ENCODE data around the gene FILIP1L. TPM values are rescaled to one million over a fixed set of nuclear protein-coding genes. Genes with fewer than 3 reads are reported as not detected.

FILIP1L gene
- total RNA-seq, 1 donor from 2014 or later, result 36.3 TPM

DNA sequence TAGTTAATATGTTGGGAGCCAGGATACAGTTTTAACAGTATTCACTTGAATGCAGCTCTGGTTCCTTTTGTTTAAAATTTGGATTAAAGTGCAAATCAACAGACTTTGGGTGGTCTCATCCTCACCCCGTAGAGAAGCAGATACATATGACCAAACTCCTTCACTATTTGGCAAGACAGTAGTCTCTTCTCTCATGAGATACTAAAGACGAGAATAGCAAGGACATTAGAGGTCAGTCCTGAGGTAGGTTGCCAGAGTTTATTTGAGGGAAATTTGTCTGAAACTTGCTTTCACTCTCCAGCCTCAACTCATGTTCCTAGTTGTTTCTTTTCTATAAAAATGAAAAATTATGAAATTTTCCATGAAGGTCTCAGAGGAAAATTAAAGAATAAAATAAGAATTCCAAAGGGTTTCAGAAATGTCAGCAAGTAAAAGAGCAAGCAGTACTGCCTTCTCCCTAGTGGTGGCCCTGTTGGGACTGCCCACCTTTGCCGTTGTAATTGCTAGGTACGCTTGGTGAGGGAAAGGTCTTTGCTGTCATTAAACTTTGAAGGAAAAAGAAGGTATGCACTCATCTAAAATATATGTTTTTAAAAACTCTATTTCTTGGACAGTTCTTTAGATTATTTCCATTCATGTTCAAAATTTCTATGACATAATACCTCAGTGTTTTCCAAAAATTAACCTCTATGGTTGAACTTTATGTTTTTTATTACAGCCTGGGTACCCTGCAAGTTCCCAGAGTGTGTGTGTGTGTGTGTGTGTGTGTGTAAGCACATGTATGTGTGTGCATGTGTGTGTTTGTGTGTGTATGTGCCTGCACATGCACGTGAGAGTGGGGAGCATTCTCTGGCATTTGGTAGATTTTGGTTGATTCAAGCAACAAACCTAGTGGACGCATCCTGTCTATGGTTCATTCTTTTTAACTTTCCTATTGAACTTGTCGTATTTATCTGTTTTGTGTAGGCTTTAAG, 185.2 kb downstream of the FILIP1L start:
- no peak for DNase-seq (ENCODE audit: low read depth in 2 of 2)

DNA sequence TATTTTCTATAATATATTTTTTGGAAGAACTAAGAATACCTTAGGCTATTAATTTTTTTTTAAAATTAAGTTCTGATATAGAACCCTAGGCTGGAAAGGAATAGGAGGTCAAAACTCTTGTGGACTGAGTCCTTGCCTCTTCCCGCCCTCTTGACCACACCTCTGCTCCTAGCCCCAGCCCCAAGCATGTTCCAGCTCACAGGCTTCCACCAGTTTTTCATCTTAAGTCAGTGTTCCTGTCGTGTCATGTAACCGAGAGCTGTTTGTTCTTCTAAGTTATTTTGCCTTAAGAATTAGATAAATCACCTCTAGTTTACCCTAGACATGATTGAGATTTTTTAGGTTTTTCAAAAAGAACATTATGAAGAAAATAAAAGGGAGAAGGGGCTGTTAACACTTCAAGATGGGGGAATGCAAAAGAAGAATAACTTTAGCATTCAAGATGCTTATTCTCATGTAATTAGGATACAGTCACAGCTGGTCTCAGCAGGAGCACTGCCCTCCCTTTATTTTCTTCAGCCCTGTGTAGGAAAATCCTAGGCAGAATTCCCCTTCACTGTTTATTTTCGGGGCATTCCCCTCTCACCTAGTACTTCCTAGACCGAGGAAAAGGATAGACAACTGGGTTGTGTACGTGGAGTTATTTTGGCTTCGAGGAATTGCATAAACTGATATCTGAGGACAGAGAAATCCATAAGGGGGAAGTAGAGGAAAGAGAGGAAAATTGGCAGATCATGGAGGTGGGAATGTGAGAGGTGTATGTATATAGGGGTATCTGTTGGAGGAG, 186.4 kb downstream of the FILIP1L start:
- no peak for DNase-seq (ENCODE audit: low read depth in 2 of 2)

DNA sequence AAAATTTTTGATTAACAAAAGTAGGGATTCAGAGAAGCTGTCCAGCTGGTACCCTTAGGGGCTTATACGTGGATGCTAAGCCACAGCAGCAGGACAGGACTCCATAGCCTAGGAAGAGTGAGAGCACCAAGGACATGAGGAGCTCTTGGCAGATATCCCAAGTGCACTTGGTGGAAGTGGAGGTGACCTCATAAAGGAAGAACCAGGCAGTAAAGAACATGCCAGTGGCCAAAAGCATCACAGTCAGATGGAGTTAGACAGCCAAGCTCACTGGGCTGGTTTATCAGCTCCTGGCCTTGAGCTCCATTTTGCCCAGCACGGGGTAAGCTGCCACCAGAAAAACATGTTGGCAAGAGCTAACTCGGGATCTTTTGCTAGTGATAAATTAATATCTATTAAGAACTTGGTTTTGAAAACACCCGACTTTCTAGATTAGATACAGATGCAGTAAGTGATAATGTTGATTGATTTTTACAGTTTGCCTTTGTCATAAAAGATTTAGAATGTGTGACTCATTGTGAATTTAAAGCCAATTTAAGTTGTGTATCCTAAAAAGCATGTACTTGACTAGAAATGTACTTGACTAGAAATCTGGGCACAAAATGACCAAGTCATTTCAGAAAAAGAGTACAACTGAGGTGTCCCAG, 188.6 kb downstream of the FILIP1L start:
- DNase-seq (ENCODE audit: low read depth in 2 of 2), result peak in 1 of 2 donors; percentile 86

DNA sequence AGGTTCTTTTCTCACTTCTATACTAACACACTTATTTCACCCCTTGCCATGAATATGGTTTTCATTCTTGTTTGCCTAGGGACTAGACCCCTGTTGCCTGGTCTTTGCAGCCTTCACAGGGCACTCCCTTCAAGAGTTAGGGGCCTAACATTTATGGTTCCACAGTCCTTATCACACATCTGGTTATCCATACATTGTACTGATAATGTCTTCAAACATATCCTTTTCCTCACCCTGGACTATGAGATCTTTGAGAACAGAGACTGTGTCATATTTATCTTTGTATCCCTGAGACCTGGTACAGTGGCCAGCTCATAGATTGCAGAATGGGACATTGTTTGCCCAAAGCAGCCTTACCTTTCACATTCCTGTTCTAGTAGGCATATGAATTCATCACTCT, 190.4 kb downstream of the FILIP1L start:
- no peak for DNase-seq (ENCODE audit: low read depth in 2 of 2)

DNA sequence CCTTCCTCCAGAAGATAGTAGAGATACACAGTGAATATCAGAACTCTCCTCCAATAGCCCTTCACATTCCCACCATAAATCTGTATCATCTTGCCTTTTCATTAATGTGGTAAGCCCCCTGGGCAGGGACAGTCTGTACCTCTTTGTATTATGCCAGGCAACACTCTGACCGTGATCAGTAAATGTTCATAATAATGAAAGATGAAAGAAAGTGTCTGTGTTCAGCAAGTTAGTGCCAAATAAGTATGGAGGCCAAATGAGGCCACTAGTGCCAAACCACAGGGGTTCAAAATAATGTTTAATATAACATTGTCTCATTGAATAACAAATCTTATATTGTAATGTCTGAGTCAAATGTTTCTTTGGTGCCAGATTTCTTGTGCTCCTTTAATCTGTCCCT, 192.3 kb downstream of the FILIP1L start:
- DNase-seq (ENCODE audit: low read depth in 2 of 2), result no peak

DNA sequence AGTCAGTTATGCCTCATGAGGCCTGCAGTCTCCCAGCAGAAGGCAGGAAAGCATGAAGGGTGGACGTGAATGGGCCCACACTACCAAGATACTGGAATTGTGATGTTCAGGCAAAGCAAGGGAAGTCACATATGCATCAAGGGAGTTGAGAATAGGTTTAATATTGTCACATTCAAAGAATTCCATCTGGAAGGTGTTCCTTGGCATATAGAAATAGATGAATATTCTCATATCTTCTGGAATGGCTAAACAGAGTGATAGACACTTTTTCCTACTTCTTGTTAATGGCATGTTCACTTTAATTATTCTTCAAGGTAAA, 193.0 kb downstream of the FILIP1L start:
- DNase-seq (ENCODE audit: low read depth in 2 of 2), result no peak

DNA sequence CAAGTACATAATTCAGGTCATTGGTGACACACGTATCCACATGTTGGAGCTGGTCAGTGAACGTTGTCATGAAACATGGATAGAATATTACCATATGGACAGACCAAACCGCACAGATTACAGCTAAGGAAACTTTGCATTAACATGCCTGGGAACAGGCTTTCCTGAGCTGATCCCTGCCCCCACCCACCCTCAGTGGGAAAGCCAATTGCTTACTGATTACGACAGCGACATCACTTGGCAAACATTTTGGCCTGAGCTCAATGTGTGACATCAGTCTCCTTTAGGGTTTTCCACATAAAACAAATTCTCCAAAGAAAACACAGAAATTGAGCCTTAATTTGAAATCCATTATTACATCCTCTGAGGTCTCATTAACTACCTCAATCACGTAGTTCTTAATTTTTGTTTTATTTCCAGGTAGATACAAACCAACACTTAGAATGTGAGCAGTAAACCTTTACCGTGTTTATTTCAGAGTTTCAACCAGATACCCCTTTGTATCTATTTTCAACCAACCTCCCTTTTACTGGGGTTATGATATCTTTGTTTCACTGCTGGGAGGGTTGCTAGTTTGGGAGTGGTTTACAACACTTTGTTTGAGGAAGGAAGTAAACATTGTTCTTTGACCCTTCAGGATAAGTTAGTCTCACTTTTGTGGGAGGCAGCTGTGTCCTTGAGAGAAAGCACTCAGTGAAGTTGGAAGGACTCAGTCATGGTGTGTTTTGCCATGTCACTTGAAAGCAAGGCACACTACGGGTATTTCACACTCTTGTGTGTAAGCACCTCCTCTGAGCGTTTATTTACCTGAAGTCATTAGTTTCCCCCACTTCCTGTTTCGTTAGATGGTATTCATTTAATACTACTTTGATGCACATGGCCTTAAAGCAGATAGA, 193.6 kb downstream of the FILIP1L start:
- peak; percentile 81 to 86 for DNase-seq (ENCODE audit: low read depth in 2 of 2)

DNA sequence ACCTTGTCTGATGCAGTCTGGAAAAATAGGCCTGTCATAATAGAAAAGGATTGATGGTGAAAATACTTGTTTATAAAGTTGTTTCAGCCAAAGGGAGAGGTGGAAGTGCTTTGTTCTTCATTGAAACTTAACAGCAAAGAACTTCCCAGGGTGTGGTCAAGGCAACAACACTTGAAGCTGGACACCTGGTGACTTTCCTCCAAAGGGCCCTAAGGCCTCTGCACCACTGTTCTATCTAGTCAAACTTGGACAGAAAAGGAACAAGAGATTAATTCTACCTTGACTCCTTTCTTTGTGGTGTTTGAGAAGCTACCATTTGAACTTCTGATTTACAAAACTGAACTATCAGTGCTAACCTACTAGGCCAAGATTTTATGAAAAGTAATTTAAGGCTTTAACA, 194.6 kb downstream of the FILIP1L start:
- no peak for DNase-seq (ENCODE audit: low read depth in 2 of 2)

DNA sequence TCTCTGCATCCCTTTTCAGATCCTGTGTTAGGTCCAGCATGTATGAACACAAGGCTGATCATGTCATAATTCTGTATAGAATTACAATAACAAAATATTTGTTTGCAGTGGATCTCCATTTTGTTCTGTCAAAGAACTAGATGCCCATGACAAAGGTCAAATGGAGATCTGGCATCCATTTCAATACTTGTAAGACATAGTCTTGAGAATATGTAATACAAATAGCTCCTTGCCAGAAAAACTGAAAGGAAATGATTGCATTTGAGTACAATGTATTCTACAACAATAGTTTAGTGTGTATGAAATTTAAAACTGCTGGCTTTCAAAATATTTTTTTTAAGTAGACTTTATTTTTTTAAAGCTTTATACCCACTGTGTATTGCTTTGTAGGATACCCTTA, 195.6 kb downstream of the FILIP1L start:
- peak in 1 of 2 donors; percentile 84 for DNase-seq (ENCODE audit: low read depth in 2 of 2)

DNA sequence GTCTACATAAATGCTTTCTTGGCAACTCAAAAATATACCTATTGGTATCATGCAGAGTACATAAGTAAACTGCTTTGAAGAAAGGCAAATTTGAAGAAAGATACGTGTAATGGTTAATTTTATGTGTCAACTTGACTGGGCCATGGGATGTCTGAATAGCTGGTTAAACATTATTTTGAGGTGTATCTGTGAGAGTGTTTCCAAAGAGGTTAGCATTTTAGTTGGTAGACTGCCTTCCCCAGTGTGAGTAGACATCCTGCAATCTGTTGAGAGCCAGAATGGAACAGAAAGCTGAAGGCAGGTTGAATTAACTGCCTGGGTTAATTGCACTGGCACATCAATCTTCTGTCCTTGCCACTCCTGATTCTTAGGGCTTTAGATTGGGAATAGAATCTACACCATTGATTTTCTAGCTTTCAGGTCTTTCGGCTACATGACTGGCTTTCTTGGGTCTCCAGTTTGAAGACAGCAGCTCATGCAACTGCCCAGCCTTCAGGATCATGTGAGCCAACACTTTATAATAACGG, 198.3 kb downstream of the FILIP1L start:
- no peak for DNase-seq (ENCODE audit: low read depth in 2 of 2)

DNA sequence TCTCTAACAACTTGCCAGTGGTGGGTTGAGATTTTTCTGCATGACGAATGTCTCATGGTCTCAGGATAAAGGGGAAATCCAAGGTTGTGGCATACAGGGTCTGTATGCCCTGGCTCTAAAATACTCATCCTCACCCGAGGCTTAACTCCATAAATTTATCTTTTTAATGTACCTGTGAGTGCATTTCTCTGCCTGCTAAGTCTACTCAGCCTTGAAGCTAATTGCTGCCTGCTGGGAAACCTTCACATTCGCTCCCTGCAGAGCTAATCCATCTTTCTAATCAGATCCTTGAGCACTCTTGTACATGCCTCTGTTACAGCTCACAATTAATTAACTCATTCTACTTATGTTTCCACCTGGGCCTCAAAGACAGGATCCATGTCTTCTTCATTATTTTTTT, 202.9 kb downstream of the FILIP1L start:
- DNase-seq (ENCODE audit: low read depth in 2 of 2), result no peak

DNA sequence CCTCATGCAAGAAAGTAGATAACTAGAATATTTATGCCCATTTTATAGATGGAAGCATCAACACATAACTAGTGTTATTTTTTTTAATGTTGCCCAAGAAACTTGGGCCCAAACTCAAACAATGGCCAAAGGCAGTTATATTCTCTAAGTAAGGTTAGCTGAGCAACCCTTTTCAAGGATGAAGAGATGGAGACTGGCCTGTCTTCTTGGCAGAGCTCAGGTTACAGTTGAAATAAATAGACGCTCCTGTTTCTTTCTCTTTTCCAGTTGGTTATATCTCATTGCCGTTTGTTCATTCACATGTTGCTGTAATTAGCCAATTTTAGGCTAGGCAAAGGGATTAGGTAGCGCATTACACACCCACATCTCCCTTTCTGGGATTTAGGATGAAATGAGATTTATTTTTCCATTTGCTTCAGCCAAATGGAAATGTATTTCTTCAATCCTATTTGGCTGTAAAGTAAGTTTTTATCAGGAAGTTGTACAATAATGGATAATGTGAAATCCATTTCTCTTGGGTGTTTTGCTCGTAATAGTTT, 203.5 kb downstream of the FILIP1L start:
- DNase-seq (ENCODE audit: low read depth in 2 of 2), result no peak

DNA sequence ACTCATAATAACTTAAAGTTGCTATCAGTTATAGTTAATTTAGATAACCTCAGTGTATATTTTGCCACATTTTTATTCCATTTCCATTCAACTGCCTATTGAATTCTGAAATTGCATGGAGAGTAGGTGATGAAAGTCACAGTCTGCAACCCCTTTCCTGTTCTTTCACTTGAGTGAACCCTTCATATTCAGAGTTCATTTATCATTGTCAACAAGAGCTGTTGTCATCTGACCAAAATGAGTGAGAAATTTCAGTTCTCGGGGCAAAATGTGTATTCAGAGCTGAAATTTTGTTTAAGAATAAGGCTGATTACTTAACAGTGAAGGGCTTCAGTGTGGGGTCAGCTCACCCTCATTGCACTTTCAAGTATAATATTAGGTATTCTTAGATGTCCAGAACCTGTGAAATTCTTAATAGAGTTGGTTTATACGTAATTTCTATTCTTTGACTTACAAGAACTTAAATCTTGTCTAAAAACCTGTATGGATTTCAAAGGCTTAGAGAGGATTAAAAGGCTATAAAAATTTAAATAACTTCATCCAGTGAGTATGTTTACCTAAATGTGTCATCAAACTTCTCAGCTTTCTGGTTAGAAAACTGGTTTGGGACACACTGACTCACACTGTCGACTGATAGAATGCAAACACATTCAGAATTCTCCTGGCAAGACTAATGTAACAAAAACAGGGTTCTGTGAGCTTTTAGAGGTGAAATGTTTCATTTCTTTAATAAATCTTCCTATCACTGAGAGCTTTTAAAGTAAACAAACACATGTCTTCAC, 204.4 kb downstream of the FILIP1L start:
- DNase-seq (ENCODE audit: low read depth in 2 of 2), result peak; percentile 41 to 79

DNA sequence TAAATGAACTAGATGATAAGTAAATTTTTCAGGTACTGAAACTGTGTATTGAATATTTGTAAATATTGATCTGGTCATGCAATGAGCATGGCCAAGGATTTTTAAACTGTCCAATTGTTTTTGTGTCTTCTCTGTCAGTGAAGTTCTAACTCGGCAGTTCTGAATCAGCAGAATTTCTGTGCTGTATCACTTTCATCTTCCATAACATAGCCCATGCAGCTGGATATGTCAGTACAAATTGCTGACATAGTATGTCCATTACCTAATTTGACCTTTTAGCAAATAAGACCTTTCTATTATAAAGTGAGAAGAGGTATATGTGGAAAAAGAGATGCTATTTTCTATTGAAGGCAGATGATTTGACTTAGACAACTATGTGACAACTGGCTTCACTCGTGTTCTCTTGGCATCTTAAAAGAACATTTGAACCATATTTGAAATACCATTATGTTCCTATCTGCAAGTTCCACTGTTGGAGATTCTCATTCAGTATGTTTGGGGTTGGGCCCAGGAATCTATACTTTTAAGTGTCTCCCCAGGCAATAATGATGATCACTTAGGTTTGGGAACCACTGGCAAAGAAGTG, 206.2 kb downstream of the FILIP1L start:
- DNase-seq (ENCODE audit: low read depth in 2 of 2), result no peak

DNA sequence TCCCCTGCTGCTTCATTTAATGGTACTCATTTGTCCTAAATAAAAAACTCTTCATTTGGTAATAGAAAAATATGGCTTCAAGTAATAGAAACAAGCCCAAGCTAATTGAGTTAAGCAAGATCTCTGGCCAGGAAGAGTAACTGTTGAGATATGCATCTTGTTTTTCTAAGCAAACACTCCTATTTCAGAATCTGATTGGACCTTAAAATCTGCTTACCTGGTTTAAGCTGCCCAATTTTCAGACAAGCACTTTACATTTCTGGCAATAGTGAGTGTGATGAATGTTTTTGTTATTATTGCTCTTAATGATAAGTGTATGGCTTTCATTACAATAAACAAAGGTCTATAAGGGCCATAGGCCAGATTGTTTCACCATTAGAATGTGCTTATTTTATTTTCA, 210.4 kb downstream of the FILIP1L start:
- no peak for DNase-seq (ENCODE audit: low read depth in 2 of 2)

DNA sequence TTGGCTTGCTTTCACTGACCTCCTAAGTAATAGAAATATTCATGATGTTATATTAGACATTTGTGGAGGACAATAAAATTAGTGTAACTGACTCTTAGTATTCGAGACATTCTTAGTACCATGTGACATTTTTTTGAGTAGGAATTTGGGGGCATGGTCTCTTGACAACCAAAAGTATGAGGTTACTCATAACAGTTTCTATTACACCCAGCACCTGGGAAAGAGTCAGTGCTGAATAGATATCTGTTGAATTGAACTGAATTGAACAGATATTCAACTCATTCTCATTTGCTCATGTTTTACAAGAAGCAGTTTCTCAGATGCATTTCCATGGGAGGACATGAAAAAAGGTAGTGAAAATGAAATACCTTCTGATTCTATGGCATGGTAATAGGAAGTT, 212.2 kb downstream of the FILIP1L start:
- DNase-seq (ENCODE audit: low read depth in 2 of 2), result peak in 1 of 2 donors; percentile 50

DNA sequence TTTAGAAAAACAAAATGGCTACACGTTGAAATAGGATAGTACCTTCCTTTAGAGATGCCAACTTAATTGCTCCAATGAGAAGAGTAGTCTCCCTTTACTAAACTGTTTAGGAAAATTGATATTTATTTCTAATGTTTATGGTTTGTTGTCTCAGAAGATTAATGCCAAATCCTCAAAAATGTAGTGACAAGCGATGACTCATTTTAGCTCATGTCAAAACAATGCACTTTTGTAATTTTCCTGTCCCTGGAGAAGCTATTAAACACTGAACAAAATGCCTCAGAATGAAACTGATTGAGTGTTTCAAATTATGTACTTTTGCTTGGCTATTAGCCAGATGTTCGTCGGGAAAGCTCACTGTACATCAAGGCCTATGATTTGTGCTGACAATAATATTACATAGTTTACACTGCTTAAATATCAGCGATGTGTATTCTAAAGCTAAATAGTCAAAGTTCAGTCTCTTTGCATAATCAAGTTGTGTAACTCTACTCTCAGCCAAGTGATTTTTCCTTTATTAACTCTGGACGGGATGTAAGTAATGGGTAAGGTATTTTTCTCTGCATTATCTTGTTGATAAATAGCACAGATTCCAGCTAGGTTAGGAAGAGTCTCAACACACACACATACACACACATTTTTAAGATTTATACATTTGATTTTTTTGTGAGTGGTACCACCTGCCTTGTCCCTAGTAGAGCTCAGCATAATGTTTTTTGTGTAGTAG, 212.9 kb downstream of the FILIP1L start:
- DNase-seq (ENCODE audit: low read depth in 2 of 2), result peak; percentile 78 to 93

DNA sequence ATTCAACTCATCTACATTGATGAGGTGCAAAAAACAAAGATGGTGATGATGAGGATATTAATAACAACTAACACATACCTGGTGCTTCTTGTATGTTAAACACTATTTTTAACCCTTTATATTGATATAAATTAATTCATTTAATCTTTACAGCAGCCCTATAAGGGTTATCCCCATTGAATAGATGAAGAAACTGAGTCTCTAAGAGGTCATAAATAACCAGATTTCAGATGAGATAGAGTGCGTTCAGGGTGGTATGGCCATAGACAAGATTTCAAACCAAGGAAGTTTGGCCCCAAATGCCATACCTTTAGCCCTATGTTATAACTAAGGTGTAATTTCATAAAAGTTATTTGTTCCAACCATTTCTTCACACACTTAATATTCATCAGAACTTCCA, 214.1 kb downstream of the FILIP1L start:
- DNase-seq (ENCODE audit: low read depth in 2 of 2), result no peak

DNA sequence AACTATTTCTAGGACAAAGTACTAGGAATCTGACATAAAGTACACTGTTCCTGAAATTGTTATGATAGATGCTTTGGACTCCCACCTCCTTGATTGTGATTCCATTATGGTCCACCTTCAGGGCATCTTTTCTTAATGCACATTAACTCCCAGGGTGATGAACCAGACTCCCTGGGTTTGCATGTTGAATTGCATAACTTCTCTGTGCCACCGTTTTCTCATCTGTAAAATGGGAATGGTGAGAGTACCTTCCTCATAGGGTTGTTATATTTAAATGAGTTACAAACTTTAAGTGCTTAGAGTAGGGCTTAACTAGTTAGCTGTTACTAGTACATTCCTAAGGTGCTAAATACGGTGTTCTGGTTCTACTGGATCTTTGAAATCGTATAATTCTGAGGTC, 214.7 kb downstream of the FILIP1L start:
- no peak for DNase-seq (ENCODE audit: low read depth in 2 of 2)
